ENCODE measurements around the gene ARHGAP30.
A peak's percentile ranks its signal among the peaks of the same experiment; 100 is the strongest.
"Not testable (repeated sequence)": the region's sequence is repeated elsewhere in the genome, so short reads cannot be mapped to it uniquely, and the experiment has no call there.

The ARHGAP30 gene

DNA sequence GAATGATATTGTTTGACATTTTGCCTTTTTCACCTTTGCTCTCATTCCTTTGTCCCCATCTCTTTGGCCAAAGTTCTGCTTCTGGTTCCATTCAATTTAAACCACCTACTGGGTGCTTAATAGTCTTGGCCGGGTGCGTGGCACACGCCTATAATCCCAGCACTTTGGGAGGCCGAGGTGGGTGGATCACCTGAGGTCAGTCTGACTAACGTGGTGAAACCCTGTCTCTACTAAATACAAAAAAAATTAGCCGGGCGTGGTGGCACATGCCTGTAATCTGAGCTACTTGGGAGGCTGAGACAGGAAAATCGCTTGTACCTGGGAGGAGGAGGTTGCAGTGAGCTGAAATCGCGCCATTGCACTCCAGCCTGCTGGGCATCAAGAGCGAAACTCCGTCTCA is 47.3 kb downstream of the ARHGAP30 start:
- not testable (repeated sequence) for H3K9me3 ChIP-seq (ENCODE audit: control insufficient read depth, insufficient read depth, low read length); H3K9ac ChIP-seq (ENCODE audit: low read depth, low read length); H3K36me3 ChIP-seq (ENCODE audit: insufficient read depth, low read length)
- peaks cover 21% of the 10 kb centered on the region for H3K4me1 ChIP-seq (ENCODE audit: insufficient read depth, low read length)

DNA sequence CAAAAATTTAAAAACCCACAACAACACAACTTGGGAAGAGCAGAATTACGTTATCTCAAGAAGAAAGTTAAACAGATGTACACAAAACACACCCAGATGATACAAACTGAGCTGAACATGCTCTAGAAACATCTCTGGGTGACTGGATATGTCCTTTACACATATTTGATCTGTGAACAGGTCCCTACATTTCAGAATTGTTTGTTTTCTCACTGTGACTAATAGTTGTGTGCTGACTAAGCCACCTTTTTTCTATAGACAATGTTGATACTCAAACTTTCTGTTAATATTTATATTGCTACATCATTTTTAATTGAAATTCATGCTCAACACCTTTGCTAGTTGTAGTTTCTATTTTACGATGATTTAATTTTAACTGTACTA is 47.7 kb downstream of the ARHGAP30 start:
- H3K36me3 ChIP-seq (ENCODE audit: insufficient read depth, low read length), result no peaks in the 10 kb centered on the region; the same call in 1 of the 2 replicates
- H3K9ac ChIP-seq (ENCODE audit: low read depth, low read length), result peak overlapping the region; percentile 81; the same call in 1 of the 2 replicates
- no peaks in the 10 kb centered on the region for H3K9me3 ChIP-seq (ENCODE audit: control insufficient read depth, insufficient read depth, low read length)
- peaks cover 21% of the 10 kb centered on the region for H3K4me1 ChIP-seq (ENCODE audit: insufficient read depth, low read length)

- no peaks in the 10 kb centered on the region for H3K9me3 ChIP-seq (ENCODE audit: control insufficient read depth, insufficient read depth, low read length)
- H3K9ac ChIP-seq (ENCODE audit: low read depth, low read length), result peak overlapping the region; percentile 81
- H3K36me3 ChIP-seq (ENCODE audit: insufficient read depth, low read length), result no peaks in the 10 kb centered on the region; the same call in 1 of the 2 replicates
- H3K4me1 ChIP-seq (ENCODE audit: insufficient read depth, low read length), result peaks cover 21% of the 10 kb centered on the region
These were observed 48.3 kb downstream of the ARHGAP30 start for GRCh38 chr1:161021165-161021969.

DNA sequence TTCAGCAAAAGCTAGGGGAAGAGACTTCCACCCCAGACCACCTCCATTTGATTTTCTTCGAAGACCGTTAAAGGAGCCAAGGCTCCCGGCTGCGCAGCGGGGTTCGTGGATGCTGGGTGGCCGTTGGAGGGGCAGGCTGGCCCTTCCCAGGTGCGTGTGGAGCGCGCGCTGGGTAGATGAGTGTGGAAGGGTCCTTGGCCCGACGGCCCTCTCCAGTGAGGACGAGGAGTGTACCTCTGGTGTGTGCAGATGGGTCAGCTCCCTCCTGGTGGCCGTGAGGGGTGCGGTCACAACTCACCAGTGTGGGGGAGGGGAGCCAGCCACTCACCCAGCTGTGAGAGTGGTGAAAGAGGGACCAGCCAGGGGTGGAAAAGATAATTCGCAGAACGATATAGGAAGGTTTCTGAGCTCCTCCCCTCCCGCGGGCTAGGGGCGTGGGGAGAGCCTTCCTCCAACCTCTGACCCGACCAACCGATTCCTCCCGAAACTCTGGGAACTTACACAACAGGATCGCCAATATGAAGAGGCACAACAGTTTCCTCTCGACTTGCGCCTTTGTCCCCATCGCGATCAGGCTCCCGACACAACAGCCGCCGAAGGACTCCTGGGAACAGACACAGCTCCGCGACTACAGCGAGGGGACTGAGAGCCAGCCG is 49.1 kb downstream of the ARHGAP30 start, which contains the start of gene F11R:
Gene F11R (minus strand): TSS at position 644 of the 656 bp plus-strand sequence. CDS start 79 bp downstream, at position 565.
- Histone ChIP-seq H3K36me3 (ENCODE audit: insufficient read depth, low read length) (no peaks in the 10 kb centered on the region; the same call in 1 of the 2 replicates), H3K9ac (ENCODE audit: low read depth, low read length) (peak within 1 kb of the TSS; percentile 81), H3K9me3 (ENCODE audit: control insufficient read depth, insufficient read depth, low read length) (no peaks in the 10 kb centered on the region), H3K4me1 (ENCODE audit: insufficient read depth, low read length) (peaks cover 21% of the 10 kb centered on the region)

DNA sequence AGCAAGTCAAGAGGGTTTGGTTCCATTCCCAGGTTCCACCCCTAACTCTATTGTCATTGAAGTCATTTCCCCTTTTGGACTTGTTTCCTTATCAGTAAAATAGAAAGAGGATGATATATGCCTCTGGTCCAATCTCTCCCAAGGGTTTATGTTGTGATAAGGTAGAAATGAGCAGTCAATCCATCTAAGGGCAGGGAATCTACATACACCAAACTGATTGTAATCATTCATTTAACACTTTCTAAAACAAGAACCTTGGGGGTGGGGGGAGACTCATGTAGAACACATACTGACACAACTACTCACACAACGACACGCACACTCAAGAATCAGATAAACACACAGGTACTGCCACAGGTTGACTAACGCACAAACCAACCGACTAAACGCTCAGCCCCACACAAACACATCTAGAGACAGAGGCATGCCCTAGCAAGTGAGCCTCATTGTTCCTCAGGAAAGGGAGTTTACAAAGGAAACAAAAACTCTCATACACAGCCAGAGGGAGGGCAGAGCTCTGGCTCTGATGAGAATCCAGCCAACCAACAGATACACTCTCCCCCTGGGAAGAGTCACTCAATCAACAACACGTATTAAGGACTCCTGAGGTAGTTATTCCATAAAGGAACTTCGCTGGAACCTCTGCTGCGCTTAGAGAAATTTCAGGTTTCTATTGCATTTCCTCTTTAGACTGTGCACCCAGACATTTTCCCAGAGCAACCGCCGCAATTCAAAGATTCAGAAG is 49.8 kb downstream of the ARHGAP30 start:
- Histone ChIP-seq H3K4me1 (ENCODE audit: insufficient read depth, low read length) (peaks cover 17% of the 10 kb centered on the region), H3K9me3 (ENCODE audit: control insufficient read depth, insufficient read depth, low read length) (no peaks in the 10 kb centered on the region), H3K9ac (ENCODE audit: low read depth, low read length) (peak overlapping the region; percentile 81), H3K36me3 (ENCODE audit: insufficient read depth, low read length) (no peaks in the 10 kb centered on the region; the same call in 1 of the 2 replicates)

GRCh38 chr1:161019111-161019660 is 50.5 kb downstream of the ARHGAP30 start:
- H3K9me3 ChIP-seq (ENCODE audit: control insufficient read depth, insufficient read depth, low read length); H3K36me3 ChIP-seq (ENCODE audit: insufficient read depth, low read length): not testable (repeated sequence)
- Histone ChIP-seq H3K4me1 (ENCODE audit: insufficient read depth, low read length) (peaks cover 20% of the 10 kb centered on the region), H3K9ac (ENCODE audit: low read depth, low read length) (peak overlapping the region; percentile 81)

- no peaks in the 10 kb centered on the region; the same call in 1 of the 2 replicates for H3K36me3 ChIP-seq (ENCODE audit: insufficient read depth, low read length)
- peak overlapping the region; percentile 19 for H3K9ac ChIP-seq (ENCODE audit: low read depth, low read length)
- peaks cover 26% of the 10 kb centered on the region for H3K4me1 ChIP-seq (ENCODE audit: insufficient read depth, low read length)
- no peaks in the 10 kb centered on the region for H3K9me3 ChIP-seq (ENCODE audit: control insufficient read depth, insufficient read depth, low read length)
These were observed 51.1 kb downstream of the ARHGAP30 start for GRCh38 chr1:161018631-161018930.

GRCh38 chr1:161017756-161018630 is 51.7 kb downstream of the ARHGAP30 start:
- Histone ChIP-seq H3K36me3 (ENCODE audit: insufficient read depth, low read length) (no peaks in the 10 kb centered on the region; the same call in 1 of the 2 replicates), H3K9ac (ENCODE audit: low read depth, low read length) (peak overlapping the region; percentile 19), H3K9me3 (ENCODE audit: control insufficient read depth, insufficient read depth, low read length) (no peaks in the 10 kb centered on the region), H3K4me1 (ENCODE audit: insufficient read depth, low read length) (peaks cover 32% of the 10 kb centered on the region)

GRCh38 chr1:161017181-161017580 is 52.5 kb downstream of the ARHGAP30 start:
- not testable (repeated sequence) for H3K9me3 ChIP-seq (ENCODE audit: control insufficient read depth, insufficient read depth, low read length); H3K36me3 ChIP-seq (ENCODE audit: insufficient read depth, low read length); H3K9ac ChIP-seq (ENCODE audit: low read depth, low read length)
- H3K4me1 ChIP-seq (ENCODE audit: insufficient read depth, low read length), result peaks cover 35% of the 10 kb centered on the region

DNA sequence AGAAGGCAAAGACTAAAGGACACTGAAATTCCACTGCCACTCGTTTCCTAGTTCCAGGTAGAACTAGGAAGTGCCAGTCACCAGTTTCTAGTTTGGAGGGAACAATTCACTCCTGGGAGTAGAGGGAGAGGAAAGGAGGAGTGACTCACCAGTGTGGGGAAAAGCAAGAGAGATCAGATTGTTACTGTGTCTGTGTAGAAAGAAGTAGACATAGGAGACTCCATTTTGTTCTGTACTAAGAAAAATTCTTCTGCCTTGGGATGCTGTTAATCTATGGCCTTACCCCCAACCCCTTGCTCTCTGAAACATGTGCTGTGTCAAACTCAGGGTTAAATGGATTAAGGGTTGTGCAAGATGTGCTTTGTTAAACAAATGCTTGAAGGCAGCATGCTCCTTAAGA is 53.0 kb downstream of the ARHGAP30 start:
- H3K9me3 ChIP-seq (ENCODE audit: control insufficient read depth, insufficient read depth, low read length); H3K36me3 ChIP-seq (ENCODE audit: insufficient read depth, low read length); H3K9ac ChIP-seq (ENCODE audit: low read depth, low read length): not testable (repeated sequence)
- peaks cover 35% of the 10 kb centered on the region for H3K4me1 ChIP-seq (ENCODE audit: insufficient read depth, low read length)

DNA sequence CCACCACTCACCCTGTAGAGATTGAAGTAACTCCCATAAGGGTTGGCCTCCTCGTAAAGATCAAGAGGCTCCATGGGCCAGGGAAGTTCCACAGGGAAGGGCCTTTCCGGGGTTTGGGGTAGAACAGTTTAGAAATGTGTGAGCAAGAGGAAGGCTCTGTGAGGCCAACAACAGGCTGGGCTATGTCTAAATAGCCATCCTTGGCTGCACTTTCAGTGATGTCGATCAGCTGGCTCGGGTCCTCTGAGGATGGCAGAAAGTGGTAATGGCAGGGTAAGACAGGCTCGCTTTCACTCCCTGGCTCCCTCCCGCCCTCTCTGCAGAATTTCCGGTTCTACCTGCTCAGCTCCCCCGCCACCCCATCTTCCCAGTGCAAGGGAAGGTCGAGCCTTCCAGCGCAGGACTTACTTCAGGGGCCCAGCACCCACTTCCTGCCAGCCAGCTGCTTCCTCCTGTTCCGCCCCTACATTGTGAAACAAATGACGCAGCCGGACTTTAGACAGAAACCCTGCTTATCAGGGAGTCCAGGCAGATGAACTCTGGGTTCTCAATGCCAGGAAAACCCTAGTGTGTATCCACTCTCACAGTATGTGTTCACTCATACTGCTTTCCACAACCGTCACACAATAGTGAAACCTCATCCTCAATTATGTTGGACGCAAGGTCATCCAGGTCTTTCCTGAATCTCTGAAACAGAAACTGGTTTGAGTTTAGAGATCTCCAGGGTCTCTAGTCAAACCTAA is 56.0 kb downstream of the ARHGAP30 start:
- Histone ChIP-seq H3K9ac (ENCODE audit: low read depth, low read length) (peak overlapping the region; percentile 0; the same call in 1 of the 2 replicates), H3K9me3 (ENCODE audit: control insufficient read depth, insufficient read depth, low read length) (no peaks in the 10 kb centered on the region), H3K36me3 (ENCODE audit: insufficient read depth, low read length) (no peaks in the 10 kb centered on the region; the same call in 1 of the 2 replicates), H3K4me1 (ENCODE audit: insufficient read depth, low read length) (peaks cover 30% of the 10 kb centered on the region)

- H3K36me3 ChIP-seq (ENCODE audit: insufficient read depth, low read length), result no peaks in the 10 kb centered on the region; the same call in 1 of the 2 replicates
- H3K4me1 ChIP-seq (ENCODE audit: insufficient read depth, low read length), result peaks cover 25% of the 10 kb centered on the region
- no peaks in the 10 kb centered on the region for H3K9me3 ChIP-seq (ENCODE audit: control insufficient read depth, insufficient read depth, low read length)
- peak overlapping the region; percentile 0; the same call in 1 of the 2 replicates for H3K9ac ChIP-seq (ENCODE audit: low read depth, low read length)
These were observed 56.6 kb downstream of the ARHGAP30 start for GRCh38 chr1:161013131-161013487.

- Histone ChIP-seq H3K9ac (ENCODE audit: low read depth, low read length) (no peak overlapping the region), H3K4me1 (ENCODE audit: insufficient read depth, low read length) (peaks cover 18% of the 10 kb centered on the region), H3K9me3 (ENCODE audit: control insufficient read depth, insufficient read depth, low read length) (no peaks in the 10 kb centered on the region)
These were observed 57.3 kb downstream of the ARHGAP30 start for GRCh38 chr1:161012420-161012819.

More at GRCh38 chr1:161012420-161012819, 57.3 kb downstream of the ARHGAP30 start:
- no peaks in the 10 kb centered on the region; the same call in 1 of the 2 replicates for H3K36me3 ChIP-seq (ENCODE audit: insufficient read depth, low read length)
